GM19452 (cell line): Measurements from ENCODE around the gene LRIG1.

Source experiments
- ATAC-seq: cut with Tn5 transposase; IDR thresholded peaks from one replicate; pipeline ENCODE4 v1.9.1; 2021; ENCODE audit not compliant: unreplicated experiment

The LRIG1 gene

DNA sequence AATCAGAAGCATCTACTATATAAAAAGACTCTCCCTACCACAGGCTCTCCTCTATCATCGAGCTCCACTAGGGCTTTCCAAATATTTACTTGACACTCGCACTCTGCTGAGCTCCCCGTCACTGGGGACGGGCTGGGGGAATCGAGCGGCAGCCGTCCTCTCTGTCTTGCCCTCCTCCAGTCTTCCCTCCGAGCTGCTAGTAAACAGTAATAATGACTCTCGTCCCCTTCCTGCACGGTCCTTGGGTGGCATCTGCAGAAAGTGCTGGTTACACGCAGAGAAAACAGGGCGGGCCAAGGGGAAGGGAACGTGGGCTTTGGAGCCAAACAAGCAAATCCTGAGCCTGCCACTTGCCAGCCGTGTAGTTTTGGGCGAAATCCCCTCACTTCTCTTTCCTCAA is 96.6 kb downstream of the LRIG1 start:
- no peak for ATAC-seq

DNA sequence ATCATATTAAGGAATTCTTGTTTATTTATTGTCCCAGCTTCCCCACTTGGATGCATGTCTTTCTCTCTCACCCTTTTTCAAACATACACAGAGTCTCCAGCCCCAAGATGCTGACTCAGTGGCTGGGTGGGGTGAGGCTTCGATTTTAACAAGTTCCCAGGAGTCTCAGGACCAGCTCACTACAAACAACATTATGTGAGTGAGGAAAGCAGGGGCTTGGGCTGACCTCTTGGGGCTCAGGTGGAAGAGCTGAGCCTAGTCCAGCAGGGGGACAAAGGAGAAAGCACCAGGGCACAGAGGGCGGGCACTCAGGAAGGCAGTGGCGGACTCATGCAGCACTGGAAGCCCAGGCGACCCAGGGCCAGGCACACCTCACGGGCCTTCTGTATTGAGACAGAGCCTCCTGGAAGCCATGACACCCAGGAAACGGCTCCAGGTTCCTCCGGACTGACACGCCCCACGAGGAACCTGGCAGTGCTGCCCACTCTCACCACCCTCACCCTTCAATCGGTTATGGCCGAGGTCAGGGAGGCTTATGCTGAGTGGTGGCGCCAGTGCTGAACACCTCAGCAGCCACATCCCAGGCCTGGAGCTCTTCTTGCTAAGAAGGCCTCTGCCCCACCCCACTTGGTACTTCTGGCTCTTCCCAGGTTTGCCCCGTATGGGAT is 97.4 kb downstream of the LRIG1 start:
- ATAC-seq, result no peak

- no peak for ATAC-seq
Measured at GRCh38 chr3:66402596-66403290, 98.1 kb downstream of the LRIG1 start.

- ATAC-seq, result no peak
Measured at GRCh38 chr3:66401675-66402491, 98.9 kb downstream of the LRIG1 start.

GRCh38 chr3:66401157-66401550 is 99.7 kb downstream of the LRIG1 start:
- ATAC-seq, result no peak

GRCh38 chr3:66400411-66401156 is 100.2 kb downstream of the LRIG1 start:
- no peak for ATAC-seq

DNA sequence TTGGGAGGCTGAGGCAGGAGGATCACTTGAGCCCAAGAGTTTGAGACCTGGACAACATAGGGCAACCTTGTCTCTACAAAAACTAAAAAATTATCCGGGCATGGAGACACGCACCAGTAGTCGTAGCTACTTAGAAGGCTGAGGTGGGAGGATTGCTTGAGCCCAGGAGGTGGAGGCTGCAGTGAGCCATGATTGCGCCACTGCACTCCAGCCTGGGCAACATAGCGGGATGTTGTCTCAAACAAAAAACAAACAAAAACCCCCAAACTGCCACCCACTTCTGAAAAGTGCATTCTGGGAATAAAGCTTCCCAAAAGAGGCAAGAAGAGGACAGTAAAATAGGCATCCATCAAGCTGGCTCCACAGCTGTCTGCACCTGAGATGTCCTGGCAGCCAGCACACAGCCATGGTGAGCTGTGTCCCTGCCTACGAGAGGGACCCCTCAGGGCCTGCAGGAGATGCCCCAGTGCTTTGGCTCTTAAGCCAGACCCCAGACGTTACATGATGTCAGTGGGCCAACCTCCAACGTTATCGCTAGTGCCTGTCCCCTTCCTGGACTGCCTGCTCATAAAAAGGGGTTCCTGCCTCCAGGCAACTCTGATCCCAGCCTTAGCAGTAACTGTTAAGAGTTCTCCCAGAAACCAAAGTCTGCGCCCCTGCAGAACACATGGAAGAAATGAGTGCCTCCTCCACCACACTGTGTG is 101.1 kb downstream of the LRIG1 start:
- no peak for ATAC-seq

GRCh38 chr3:66398228-66399025 is 102.4 kb downstream of the LRIG1 start:
- ATAC-seq, result no peak

- no peak for ATAC-seq
Measured at GRCh38 chr3:66397745-66398144, 103.1 kb downstream of the LRIG1 start.

GRCh38 chr3:66396888-66397287 is 103.9 kb downstream of the LRIG1 start:
- no peak for ATAC-seq

DNA sequence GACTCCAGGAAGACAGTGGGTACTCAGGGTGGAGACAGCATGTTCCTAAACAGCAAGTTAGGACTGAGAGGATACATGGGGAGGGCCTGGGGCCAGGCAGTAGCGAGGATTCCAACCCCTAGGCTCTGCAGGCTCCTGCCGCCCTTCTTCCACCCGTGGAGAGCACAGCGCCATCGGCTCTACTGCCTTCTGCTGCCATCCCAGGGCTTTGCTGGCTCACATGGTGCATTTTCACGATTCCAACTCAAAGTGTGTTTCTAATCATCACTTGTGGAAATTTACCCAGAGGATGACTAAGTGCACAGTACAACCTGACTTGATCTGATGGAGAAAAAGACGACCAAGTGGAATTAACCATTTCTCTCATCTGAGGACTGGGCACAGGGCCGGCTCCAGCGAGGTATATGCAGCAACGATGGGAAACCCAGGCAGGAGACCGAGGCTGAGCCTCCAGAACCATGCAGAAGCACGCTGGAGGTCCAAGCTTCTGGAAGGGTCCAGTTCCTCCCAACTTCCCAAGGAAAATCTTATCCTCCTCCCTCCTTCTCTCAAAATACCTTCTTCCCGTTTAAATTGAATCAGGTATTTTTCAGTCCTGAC is 104.6 kb downstream of the LRIG1 start:
- no peak for ATAC-seq

- no peak for ATAC-seq
Measured at GRCh38 chr3:66395635-66396034, 105.2 kb downstream of the LRIG1 start.

DNA sequence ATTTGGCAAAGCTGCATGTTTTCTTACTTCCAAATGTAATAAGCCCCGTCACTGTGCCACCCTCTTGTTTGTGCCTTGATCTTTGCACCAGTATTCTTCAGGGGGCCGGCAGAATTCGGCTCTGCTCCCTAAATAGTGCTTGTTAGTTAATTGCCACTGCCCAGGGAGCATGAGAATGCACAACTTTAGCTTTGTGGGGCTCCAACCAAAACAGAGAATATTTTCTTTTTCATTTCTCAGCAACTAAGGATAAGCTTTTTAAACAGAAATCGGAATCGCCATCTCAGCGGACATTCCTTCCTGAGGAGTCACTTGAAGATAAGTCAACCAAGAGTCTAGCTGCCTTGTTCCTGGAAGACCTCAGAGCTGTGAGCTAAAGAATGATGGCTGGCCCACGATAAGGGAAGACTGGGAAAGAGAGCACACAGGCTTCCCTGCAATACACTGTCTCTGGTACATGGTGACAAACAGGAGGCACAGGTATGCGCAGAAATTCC is 106.0 kb downstream of the LRIG1 start:
- no peak for ATAC-seq

DNA sequence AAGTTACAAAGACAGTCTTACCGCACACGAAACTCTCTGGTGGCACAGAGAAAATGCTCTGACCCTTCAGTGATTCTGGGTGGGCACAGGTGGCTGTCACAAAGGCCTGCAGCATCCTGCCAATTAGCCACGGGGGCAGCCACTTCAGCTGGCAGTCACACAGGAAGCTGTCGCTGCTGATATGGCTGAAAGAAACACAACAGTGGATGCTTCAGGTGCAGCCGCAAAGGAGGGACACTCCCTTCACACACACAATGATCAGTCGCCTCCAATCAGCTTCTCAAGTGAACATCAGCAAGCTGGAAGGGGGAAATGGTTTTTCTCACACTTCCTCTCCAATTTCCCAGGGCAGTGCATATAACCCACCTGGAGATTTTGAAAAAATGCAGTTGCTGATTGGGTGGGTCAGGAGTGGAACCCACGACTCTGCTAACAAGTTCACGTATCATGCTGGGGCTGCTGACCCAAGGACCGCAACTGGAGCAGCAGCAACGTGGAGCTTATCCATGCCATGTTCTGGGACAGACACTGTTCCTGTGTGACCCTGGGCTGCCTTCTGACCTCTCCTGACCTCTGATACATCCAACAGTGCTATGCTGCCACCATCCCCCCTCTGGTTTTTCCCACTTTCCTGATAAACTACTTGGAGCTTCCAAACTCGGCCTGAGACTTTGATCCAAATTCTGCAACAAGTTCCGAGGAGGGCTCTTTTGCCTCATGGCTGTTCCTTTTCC is 106.6 kb downstream of the LRIG1 start:
- peak; percentile 91 for ATAC-seq

DNA sequence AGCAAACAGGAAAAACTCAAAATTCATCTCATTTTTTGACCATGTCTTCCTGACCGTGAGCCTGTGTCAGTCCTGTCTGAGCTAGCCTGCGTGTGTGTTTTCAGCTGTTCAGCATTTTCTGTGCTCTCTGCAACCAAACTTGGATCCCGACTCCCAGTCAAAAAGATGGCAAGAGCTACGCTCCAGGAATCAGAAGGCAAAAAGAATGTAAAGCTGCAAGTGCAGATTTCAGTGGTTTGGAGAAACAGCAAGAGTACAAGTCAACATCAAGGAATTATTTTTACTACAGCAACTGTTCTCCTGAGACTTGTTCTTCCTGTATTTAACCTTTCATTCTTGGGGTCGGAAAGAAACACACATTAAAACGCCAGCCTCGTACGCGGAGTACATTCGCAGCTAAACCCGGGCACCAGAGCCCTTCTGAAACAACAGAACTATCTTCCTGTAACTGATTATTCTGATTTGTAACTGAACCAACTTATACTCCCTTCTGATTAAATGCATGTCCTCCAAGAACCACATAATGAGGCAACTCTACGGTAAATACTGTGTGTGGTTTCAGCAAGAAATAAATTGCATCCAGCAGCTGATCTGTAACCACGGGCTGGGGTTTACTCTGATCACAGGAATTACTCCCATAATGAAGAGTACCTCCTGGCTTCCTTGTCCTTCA is 107.4 kb downstream of the LRIG1 start:
- peak; percentile 24 for ATAC-seq

- ATAC-seq, result no peak
Measured at GRCh38 chr3:66392966-66393332, 107.9 kb downstream of the LRIG1 start.

DNA sequence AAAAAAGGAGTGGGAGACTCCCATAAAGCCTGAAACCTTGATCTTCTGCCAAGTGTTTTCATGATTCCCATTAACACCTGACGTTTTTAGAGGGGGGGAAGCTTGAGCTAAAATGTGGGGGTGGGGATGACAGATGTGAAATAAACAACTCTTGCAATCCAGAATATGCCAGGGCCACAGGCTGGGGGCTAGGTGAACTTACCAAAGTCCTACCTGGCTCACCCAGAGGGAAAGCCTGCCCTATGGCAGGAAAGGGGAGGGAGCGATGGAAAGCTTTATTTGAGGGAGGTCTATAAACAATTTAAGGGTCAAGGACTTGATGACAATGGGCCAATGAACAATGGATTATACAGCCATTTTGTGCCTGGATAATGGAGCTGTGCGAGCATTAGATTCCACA is 108.3 kb downstream of the LRIG1 start:
- no peak for ATAC-seq

DNA sequence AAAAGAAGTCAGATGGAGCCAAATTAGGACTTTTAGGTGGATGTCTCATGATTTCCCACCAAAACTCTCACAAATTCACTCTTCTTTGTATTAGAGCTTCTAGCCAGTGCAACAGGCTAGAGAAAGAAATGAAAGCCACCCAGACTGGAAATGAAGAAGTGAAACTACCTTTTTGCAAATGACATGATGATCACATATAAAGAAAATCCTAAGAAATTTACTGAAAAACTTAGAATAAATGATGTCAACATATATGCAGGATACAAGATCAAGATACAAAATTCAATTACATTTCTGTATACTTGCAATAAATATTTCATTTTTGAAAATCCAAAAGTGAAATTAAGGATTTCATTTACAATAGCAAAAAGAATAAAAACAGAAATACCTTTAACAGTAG is 110.8 kb downstream of the LRIG1 start:
- no peak for ATAC-seq
